HG02938 (cell line): Measurements from ENCODE around the gene ART3.

Experiments used
- ATAC-seq: cut with Tn5 transposase; IDR thresholded peaks from one replicate; pipeline ENCODE4 v1.9.1; 2021; ENCODE audit warnings: mild to moderate bottlenecking, moderate library complexity; ENCODE audit not compliant: unreplicated experiment

ART3 gene

DNA sequence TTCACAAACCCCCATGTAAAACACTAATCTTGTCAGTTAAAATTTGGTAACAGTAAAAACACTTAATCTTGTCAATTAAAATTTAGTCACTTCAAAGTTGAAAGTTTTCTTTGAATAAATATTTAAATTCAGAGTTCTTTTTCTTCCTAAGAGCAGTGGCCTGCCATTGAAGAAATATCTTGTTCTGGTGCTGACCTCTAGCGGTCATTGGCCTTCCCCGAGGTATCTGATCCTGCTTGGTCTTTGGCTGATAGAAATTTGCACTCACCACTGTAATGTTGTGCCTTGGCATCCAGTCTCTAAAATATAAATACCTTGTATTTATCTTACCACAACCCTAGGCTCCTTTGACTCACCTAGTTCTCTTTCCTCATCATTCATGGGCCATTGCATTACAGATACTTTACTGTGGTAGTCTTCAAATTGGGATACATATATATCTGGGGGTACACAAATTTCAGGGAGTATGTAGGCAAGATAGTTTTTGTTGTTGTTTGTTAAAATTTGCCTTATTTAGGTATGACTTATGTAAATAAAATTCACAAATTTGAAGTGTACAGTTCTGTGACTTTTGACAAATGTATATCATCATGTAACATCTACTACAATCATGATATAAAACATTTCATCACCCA lies 6.7 kb upstream of the ART3 start:
- ATAC-seq = peak; percentile 68

DNA sequence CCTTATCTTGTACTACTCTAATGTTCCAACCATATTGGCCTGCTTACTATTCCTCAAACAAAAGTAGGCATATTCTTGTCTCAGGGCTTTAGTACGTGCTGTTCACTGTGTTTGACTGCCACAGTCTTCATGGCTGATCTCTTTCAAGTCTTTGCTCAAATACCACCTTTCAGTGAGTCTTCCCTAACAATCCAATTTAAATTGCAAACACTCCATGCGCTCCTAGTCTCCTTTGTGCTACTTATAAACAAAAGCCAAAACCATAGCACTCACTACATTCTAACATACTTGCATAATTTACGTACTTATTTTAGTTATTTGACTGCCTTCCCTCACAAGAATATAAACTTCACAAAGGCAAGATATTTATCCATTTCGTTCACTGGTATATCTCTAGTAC lies 1.7 kb upstream of the ART3 start:
- no peak for ATAC-seq

DNA sequence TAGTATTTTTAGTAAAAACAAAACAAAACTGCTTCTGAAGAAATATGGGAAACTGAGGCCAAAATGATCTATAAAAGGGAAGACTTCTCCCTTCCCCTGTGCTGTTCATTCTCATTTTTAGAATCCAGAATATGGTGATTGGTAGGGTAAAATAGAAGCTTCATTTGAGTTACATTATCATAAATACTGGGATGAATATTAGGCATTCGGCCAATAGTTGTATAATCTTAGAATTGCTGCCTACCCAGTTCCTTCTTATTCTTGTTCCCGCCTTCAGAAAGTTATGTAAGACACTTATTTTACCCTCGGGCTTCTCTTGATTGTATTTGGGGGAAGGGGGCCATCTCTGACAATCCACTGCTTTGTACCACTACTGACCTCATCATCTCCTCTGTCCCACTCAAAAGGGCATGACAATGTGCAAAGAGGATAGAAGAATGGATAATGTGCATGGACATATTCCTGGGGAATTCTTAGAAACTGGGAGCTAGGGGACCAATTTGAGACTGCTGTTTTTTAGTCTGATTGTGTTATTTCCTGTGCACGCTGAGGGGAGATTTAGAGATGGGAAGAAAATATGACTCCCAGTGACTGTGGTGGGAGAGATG lies 588 bp downstream of the ART3 start:
- no peak for ATAC-seq

DNA sequence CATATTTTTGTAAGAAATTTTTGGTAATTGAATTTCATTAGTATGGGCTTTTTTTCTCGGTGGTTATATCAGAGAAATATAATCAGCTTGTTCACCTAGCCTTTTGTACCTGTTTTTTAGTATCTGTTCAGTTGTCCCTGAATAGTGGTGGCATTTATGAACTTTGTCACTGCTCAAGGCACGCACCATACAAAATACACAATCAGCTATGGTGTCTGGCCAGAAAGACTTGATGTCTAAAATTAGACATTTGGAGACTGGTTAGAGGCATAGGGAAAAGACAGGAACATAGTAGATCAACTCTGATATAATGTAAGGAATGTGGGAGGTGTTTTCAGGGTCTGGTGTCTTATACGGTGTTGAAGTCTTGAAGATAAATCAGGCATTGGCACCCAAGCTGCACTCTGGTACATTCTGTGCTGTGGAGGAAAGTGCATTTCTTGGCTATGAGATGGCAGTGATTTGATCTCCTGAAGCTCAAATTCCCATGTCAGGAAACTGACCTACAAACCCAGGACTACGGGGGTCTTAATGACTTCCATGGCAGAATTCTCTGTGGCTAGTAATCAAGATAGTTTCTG lies 3.6 kb downstream of the ART3 start:
- ATAC-seq = no peak

DNA sequence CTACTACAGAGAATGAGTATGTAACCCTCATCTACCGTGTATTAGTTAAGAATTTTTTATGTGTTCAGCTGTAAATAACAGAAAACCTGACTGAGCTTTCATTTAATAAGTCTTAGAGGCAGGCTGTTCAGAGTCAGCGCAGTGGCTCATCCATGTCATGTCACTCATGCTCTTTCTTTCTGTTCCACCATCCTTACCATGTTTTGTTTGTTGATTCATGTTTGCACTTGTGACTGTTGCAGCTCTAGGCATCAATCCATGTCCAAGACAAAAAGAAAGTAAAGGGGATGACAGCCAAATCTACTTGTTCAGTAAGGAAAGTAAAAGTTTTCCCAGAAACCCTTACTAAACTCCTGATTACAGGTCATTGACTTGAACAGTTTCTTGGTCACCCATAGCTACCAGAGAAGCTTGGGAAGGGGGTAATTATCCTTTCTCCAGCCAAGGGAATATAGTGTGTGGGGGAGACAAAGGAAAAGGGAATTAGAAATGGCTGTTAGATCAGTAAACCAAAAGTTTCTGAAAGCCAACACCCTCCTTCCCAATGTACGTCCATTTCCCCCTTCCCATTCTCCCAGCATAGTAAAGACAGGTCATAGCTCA lies 9.0 kb downstream of the ART3 start:
- no peak for ATAC-seq

DNA sequence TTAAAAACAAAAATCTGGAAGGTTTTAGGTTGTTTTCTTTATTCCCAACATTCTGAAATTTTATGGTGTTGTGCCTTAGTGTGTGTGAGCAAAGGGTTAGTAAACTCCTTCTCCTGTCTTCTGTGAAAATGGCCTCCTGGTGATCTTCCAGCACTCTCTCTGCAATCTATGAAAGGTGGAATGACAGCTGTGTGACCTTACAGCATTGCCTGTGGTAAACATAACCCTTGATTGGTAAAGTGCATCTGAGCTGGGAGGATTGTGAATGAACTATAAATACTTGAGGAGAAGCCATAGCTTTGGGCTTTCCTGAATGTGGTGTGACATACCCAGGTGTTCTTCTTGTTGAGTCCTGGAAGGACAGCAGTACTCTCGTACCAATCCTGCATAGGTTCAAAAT lies 10.0 kb downstream of the ART3 start:
- no peak for ATAC-seq

DNA sequence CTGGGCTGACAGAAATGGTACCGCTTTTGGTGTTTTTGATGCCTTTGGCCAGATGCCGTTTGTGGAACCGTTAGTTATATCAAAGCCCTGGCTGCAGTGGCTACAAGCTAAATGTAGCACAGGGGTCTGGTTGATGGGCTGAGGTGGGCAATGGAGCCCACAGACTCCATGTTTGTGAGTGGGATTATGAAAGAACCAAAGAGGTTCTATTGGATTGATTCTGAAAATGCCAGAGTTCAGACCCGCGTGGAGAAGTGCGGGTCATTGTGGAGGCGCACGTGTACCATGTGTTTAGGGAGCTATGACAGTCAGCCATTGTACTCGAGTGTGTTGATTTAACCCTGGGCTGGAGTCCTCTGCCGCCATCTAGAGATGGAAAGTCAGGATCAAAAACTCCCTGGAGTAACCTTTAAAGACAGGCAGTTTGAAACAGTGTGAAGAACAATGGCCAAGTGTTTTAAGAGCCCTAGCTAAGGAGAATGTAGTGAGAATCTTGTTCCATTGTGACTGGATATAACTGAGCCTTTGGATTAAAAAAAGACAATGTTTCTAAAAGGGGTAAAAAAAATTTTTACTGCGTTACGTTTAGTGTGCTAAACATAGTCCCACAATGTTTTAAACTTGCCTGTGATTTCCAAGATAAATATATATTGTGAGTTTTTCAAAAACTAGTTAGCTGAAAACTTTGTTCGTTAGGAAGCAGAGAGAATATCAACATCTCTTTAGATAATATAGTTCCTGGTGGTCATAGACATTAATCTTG lies 12.7 kb downstream of the ART3 start:
- ATAC-seq = no peak

DNA sequence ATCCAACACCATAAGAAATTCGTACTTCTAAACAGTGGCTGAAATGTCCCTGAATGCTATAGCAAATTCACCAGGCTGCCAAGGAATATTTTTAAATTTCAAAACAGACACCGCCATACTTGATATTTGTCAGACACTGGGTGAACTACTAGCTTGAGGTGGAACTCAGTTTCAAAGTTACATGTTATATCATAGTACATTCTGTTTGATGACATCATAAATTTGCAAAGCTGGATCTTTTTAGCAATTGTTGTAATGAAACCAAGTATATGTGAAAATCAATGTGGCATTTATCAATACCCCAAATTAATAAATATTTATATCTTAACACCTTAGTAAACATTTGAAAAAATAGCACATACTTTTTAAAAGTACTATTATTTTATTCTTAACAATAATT lies 14.2 kb downstream of the ART3 start:
- ATAC-seq = no peak

DNA sequence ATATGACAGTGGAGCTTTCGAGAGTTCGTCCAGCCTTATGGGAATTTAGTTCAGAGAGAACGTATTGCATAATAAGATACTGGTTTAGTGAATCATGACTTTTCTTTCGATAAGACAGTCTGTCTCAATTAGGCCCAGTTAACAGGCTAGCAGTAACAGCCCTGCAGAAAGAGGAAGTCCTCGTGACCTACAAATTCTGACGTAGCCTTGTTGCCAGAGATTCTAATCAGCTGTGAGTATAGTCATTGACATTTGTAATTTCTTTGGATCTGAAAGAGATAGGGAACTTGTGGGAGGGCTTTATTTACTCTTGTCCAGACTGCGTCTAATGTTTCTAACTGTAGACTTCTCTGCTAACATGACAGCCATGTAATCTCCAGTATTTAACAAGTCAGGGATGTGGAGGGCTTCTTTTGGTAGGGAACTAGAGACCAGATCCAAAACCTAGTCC lies 15.8 kb downstream of the ART3 start:
- peak; percentile 76 for ATAC-seq

DNA sequence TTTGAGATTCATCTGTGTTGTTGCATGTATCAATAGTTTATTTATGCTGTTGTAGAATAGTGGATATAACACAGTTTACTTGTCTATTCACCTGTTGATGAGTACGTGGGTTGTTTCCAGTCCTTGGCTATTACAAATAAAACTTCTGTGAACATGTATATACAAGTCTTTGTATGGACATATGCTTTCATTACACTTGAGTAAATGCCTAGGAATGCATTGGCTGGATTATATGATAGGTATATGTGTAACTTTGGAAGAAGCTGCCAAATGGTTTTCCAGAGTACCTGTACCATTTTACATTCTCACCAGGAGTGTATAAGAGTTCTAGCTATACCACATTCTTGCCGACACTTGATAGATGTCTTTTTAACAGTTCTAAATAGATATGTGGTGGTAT lies 16.5 kb downstream of the ART3 start:
- ATAC-seq = no peak

DNA sequence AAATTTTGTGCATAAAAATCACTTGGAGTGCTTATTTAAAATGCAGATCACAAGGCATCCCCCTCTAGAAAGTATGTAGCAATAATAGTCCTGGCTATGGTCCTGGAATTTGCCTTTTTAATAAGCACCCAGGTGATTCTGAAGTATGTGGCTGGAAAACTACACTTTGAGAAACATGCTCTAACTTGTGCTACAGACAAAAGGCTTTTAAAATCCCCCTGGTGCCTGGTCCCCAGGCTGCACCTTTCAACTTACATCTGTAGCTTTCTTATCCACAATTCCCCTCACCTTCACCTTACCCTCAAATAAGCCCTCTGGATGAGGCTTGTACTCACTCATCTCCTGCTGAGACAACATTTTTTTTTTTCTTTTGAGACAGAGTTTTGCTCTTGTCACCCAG lies 21.1 kb downstream of the ART3 start:
- ATAC-seq = no peak

DNA sequence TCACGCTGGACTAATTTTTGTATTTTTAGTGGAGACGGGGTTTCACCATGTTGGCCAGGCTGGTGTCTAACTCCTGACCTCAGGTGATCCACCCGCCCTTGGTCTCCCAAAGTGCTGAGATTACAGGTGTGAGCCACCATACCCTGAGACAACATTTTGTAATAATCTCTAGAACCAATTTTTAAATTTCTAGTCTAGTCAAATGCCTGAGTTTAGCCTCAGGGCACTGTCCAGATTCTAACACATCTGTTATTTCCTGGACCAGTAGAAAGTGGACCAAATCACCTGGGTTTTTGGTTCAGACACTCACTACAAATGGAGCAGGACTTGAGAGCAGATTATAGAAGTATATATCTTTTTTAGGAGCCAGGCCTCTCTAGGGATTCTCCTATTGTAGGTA lies 21.6 kb downstream of the ART3 start:
- ATAC-seq = no peak

DNA sequence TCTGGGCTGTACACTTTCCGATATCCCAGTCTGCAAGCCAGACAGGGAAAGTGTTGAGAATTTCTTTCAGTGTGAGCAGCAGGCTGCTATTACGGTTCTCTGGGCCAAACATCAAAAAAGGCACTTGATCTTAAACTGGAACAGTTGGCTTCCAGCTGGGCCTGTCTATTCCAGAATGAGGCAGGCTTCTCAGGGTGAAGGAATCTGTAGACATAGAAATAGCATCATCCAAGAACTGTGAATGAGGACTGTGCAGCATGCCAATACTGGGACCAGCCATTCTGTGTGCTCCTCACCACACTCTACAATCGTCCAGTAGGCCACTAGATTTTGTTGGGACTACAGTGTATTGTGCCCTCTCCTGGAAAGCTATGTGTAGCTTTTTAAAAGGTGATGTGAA lies 31.1 kb downstream of the ART3 start:
- no peak for ATAC-seq

DNA sequence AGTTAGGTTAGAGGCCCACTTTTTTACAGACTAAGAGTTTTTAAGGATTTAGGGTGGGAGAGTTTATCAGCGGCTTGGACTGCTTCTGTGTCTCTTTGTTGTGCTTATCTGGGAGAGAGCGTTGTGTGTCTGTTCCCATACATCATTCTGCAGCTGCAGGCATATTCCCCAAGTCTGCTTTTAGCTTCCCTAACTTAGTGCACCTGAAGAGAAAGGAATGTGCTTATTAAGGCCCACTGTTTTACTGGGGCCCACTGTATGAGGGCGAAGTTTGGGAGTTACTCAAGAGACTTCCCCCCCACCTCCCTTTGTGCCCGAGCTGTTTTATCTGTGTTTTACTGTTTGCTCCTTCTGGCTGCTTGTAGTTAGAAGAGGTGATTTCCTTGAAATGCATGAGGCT lies 31.9 kb downstream of the ART3 start:
- ATAC-seq = no peak

DNA sequence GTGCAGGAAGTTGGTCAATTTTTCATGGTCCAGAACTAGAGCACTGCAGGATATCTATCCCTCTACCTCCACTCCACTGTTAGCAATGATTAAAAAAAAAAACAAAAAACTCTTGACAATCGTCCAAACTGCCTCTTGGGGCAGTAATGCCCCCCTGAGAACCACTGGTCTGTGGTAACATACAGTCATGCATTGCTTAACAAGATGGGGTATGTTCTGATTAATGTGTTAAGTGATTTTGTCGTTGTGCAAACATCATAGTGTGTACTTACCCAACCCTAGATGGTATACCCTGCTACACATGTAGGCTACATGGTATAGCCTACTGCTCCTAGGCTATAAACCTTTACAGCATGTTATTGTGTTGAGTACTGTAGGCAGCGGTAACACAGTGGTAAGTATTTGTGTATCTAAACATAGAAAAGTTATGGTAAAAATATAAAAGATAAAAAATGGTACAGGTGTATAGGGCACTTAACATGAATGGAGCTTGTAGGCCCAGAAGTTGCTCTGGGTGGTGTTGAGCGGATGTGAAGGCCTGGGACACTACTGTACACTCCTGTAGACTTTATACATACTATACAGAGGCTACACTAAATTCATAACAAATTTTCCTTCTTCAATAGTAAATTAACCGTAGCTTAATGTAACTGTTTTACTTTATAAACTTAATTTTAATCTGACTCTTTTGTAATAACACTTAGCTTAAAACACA lies 34.1 kb downstream of the ART3 start:
- peak; percentile 64 for ATAC-seq

DNA sequence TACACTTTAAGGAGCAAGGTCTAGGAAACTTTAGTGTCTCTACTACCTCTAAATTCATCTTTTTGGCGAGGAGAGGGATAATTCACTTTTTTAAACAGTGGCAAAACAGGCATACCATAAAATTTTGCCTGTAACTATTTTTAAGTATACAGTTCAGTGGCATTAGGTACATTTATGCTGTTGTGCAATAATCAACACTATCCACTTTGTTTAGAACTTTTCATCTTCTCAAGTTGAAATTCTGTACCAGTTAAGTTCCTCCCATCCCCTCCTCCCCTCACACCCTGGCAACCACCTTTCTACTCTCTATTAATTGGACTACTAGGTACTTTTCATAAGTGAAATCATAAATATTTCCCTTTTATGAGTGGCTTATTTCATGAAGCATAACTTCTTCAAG lies 42.3 kb downstream of the ART3 start:
- no peak for ATAC-seq

DNA sequence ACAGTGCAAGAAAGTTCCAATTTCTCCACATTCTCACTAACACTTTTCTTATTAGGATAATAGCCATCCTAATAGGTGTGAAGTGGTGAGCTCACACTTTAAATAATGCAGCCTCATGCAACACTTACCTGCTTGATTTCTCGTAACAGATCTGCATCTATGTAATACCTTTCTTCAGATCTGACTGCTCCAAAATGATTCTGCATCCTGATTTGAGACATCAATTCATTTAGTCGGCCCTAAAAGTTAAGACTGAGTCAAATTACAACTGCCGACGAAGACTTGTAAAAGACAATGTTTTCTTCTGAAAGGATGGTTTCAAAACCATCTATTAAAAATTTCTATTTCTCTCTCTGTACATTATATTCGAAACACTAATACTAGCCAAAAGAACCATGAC lies 43.0 kb downstream of the ART3 start:
- no peak for ATAC-seq

DNA sequence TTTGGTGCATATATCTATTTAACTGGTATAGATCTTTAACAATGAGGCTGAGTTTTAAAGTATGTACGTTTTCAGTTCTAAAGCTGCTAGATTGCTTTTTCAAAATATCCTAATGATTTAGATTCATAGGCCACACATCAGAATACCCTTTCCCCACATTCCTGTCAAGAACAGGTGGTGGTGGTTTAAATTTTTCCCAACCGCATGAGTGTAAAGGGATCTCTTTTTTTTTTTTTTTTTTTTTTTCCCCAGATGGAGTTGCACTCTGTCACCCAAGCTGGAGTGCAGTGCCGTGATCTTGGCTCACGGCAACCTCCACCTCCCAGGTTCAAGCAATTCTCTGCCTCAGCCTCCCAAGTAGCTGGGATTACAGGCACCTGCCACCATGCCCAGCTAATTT lies 45.7 kb downstream of the ART3 start:
- no peak for ATAC-seq

DNA sequence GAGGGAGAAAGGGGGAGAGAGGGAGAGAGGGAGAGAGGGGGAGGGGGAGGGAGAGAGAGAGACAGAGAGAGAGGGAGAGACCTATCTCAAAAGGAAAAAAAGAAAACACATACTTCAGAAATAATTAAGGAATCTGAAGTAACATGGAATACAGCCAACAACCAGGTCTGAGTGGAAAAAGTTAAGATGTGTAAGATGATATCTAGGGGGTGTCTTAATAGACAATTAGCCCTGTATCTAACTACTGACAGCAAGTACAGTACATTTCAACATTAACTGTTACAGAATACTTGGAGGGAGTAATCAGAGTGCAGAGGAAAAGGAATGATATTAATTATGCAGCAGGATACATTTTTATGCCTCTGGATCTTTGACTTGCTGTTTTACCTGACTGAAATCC lies 51.3 kb downstream of the ART3 start:
- ATAC-seq = no peak

DNA sequence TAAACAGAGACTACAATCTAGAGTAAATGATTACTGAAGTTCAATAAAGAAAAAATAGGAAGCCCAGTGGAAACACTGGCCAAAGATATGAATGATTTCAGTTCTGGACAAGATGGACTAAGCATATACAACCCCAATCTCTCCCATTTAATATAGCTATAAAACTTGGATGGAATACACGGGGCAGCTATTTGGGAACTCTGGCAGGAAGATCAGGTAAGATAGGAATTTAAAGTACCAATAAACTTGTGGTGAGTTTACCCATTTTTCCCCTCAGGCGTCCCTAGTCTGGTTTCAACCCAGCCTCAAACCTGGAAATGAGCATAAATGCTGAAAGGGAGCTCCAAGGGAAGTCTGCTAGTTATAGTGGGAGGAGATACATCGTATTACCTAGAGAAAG lies 53.2 kb downstream of the ART3 start:
- no peak for ATAC-seq

DNA sequence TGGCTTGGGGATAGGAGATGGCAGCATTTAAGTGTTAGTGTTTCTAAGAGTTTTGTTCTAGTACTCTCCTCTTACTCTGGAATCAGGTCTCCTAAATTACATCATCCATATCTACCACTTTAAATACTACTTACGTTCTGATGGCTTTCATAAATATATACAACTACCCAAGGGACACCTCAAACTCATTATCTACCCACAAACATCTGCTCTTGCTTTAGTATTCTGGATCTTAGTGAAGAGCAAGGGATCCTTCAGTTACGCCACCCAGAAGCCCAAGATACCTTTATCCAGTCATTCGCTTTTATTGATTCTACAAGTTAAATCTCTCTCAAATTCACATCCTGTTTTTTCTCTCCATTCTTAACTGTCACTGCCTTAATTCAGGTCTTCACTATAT lies 66.7 kb downstream of the ART3 start:
- ATAC-seq = no peak
